Measurements from ENCODE around the gene TMPRSS4. TPM values are rescaled to one million over a fixed set of nuclear protein-coding genes. Genes with fewer than 3 reads are reported as not detected.

The TMPRSS4 gene
- total and polyA plus RNA-seq, 2 of the 13 experiments (the other 11 are each of a cell fraction or from before 2014, with no cell fraction given), result 0.32 TPM; not detected in 1

- TF ChIP-seq HMGXB3 (CRISPR knock-in tag; IDR thresholded peaks at IDR 0.05; ENCODE audit: borderline replicate concordance) (peak; percentile 91), SNAI1 (CRISPR knock-in tag; IDR thresholded peaks at IDR 0.05; ENCODE audit: borderline replicate concordance) (no peak)
These were observed 7.4 kb downstream of the TMPRSS4 start (continued) for GRCh38 chr11:118084247-118084646.

GRCh38 chr11:118084656-118085055 is 7.8 kb downstream of the TMPRSS4 start:
- CTCF ChIA-PET (ENCODE audit: low intra/inter-chr PET ratio, low total read pairs), result no interaction called here
- Histone ChIP-seq H3K79me2 (ENCODE audit: insufficient read depth, low read length) (no peaks in the 10 kb centered on the region), H3K27me3 (ENCODE audit: control insufficient read depth in 1 of 2, insufficient read depth in 2 of 2, low read length in 2 of 2) (peaks cover 0 to 26% of the 10 kb centered on the region in 2 experiments; a peak in 3 of 5 replicates), H3K4me2 (ENCODE audit: low read depth, low read length) (peak overlapping the region; percentile 72), H3K4me1 (ENCODE audit: insufficient read depth, low read length) (peaks cover 78% of the 10 kb centered on the region), H2AFZ (ENCODE audit: low read length) (no peak overlapping the region), H3K4me3 (replicated peaks in 1 of 3; ENCODE audit: insufficient read depth in 1 of 3, low read depth in 2 of 3, low read length in 3 of 3) (no peak overlapping the region), H4K20me1 (ENCODE audit: insufficient read depth, low read length) (no peaks in the 10 kb centered on the region), H3K9me3 (ENCODE audit: low read length) (peaks cover 12% of the 10 kb centered on the region), H3K36me3 (replicated peaks in 1 of 2; ENCODE audit: control insufficient read depth in 1 of 2, insufficient read depth in 2 of 2, low read length in 2 of 2) (no peaks in the 10 kb centered on the region), H3K27ac (ENCODE audit: extremely low read length, insufficient read depth, low read length) (no peak overlapping the region), H3K9ac (ENCODE audit: insufficient read depth, low read depth, low read length) (no peak overlapping the region)
- no peak for ATAC-seq
- no TSS peak for BruUV-seq (replicated peaks)
- TF ChIP-seq JDP2 (CRISPR knock-in tag; IDR thresholded peaks at IDR 0.05; ENCODE audit: borderline replicate concordance) (no peak), ZNF629 (CRISPR knock-in tag; conservative IDR thresholded peaks at IDR 0.05) (peak; percentile 86), ZMYM3 (CRISPR knock-in tag; IDR thresholded peaks at IDR 0.05) (peak; percentile 21; the same call in 1 of the 2 replicates), CHD4 (IDR thresholded peaks at IDR 0.05; ENCODE audit: borderline replicate concordance, low read length) (peak; percentile 61; the same call in 1 of the 2 replicates)
- no peak for DNase-seq (ENCODE audit: low spot score)
- intact Hi-C loops (cut with micrococcal nuclease; ENCODE audit: unreplicated experiment) (no loop called here), in situ Hi-C loops (cut with HindIII; ENCODE audit: extremely low pct_ligation_motif_present, low pct_unique_long_range_greater_than_20kb) (no loop called here)
- no peak for FAIRE-seq
- POLR2A ChIA-PET, result no interaction called here

Data from HepG2 (cell line).